Embryonic facial prominence (tissue), 1 donor: Measurements from ENCODE around the gene DISC1.

Experiments
- DNase-seq: peaks from one replicate; pipeline ENCODE4 v3.0.0-alpha.2; 2016; ENCODE audit errors: extremely low spot score

Gene DISC1

GRCh38 chr1:232040260-232040659 is 413.7 kb downstream of the DISC1 start:
- no peak for DNase-seq

- DNase-seq, result no peak
Observed at GRCh38 chr1:232044728-232045127, 418.1 kb downstream of the DISC1 start.

- no peak for DNase-seq
Observed at GRCh38 chr1:232045139-232045994, 418.8 kb downstream of the DISC1 start.

DNA sequence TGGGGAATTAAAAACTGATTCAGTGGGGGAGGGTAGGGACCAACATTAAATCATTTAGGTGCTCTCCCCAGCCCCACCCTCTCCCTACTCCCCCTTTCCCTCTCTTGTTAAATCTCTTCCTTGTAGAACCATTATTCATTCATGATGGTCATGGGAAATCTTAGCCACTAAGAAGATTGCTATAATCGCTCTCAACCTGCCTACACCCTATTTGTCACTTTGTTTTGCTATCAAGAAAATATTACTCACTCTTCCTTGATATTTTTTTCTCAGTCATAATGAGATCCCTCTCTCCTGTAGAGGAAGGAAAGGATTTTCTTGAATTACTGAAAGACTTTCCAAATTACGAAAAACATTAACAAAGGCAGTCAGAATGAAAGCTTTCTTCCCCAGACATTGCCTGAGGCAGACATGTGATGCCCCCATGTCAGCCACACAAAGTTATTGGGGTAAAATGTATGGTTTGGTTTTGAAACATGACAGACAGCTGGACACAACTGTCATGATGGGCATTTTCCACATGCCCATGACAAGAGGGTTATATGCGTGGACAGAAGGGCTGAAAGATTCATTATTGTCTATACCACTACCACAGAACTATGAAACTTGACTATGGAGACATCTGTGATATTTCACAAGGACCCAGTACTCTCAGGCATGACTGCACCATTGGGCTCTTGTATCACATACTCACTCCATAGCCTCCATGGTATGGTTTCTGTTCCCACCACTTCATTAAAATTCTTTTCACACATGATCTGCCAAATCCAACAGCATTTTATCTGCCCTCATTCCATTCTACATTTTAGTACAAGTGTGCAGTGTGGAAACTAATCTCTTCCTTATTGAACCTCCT is 420.1 kb downstream of the DISC1 start:
- DNase-seq, result no peak

DNA sequence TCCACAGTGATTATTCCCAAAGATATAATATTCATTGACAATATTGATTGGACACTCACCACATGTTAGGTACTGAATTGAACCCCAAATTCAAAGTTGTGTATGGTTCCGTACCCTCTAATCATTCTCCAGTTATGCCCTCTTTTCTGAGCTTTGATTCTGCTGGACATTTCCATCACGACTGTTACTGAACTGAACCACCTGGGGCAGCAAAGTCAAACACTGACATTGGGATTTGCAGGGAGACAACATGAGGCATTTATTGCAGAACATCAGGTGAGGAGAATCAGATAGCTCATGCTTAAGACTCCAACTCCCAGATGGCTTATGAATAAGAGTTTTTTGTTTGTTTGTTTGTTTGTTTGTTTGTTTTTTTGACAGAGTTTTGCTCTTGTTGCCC is 420.9 kb downstream of the DISC1 start:
- no peak for DNase-seq

GRCh38 chr1:232048481-232048880 is 421.9 kb downstream of the DISC1 start:
- no peak for DNase-seq

DNA sequence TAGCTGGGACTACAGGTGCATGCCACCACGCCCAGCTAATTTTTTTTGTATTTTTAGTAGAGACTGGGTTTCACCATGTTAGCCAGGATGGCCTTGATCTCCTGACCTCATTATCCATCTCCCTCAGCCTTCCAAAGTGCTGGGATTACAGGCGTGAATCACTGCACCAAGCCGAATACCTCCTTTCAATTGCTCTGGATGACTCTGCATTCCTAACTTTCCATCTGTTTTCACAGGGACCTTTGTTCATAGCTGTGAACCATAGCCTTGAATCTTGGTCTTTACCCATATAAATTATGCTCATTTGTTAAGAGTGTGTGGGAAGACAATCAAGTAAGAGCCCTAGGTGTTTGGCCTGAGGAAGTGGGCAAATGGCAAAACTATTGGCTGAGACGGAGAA is 422.7 kb downstream of the DISC1 start:
- DNase-seq, result no peak

DNA sequence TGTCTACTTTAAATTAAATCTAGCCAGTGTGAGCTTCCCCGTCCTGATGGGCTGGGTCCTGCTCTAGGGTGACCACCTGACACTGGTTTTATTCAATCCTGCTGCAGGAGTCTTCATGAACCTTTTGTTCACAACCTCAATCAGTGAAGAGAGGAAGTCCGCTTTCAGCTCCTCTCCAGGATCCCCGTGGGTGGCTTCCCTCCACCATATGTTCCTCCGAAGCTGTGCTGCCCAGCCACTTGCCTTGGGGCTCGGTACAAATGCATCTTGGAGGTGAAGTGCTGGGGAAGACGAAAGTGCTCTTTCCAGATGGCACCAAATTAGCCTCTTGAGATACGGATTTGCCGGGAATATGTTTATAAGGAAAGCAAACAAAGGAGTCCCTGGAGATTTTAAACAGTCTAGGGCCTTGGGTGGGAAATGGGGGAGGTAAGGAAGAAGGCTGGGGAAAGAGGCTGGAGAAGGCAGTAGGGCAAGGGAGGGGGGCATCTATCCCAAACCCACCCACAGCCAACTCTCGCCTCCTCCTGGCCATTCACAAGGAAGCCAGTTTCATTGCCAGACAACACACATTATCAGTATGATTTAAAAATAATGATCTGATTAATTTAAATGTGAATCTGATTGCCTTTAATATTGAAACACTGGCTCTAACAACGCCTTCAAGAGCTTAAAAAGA is 430.8 kb downstream of the DISC1 start:
- DNase-seq, result no peak

DNA sequence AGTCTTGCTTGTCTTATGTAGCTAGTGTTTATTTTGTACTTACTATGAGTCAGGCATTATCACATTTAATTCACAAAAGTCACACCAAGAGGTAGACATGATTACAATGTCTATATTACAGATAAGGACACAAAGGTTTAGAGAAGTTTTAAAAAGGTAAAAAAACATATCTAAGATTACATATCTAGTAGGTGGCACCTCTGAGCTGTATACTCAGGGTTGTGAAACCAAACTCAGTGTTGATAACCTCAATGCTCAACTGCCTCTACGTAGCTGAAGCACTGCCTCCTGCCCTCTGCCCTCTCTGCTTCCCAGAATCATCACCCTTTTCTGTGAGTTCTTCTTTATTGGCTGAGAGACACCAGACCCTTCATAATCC is 431.3 kb downstream of the DISC1 start:
- no peak for DNase-seq

DNA sequence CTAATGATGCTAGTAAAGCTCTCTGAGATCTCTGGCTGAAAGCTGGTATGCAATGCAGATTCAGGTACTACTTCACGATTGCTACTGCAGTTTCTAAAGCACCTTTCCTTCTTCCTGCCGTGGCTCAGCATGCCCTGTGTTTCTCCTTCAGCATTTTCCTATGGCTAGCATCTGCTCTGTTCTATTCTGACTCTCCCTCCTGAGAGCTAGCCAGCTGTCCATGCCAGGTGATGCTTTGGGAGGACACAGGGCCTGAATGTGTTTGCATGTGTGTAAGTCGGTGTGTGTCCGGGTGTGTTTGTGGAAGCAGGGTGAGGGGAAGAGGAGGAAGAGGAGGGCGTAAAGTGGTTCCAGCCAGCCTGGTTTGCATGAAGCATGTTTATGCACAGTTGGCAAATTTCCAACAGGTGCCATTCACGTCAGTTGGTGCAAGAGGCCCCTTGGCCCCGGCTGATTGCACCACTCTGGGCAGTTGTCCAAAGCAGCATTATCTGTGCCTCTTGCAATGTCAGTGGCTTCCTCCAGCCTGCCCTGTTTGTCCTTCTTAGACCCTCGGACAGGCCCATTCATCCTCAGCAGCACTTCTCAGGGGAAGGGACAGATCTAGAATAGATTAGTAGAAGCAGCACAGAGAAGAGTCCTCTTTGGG is 433.3 kb downstream of the DISC1 start:
- no peak for DNase-seq

DNA sequence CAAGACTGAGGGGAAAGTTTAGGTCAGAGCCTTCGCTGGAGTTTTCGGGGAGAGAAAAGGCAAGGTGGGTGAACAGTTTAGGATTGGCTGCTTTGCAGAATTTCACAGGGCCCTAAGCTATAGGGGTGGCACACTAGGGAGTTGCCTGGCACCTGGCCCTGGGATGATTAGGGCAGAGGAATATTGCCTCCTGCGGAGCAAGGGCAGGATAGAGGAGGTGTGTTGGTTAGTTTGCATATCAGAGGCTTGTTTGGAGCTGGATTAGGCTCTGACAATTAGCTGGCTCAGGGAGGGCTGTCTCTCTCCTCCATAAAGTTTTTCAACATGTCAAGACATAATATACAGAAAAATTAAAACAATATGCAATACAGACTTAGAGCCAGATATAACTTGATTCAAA is 436.4 kb downstream of the DISC1 start:
- DNase-seq, result no peak

GRCh38 chr1:232066521-232066920 is 439.9 kb downstream of the DISC1 start:
- no peak for DNase-seq

GRCh38 chr1:232074265-232074664 is 447.7 kb downstream of the DISC1 start:
- no peak for DNase-seq

- DNase-seq, result no peak
Observed at GRCh38 chr1:232077809-232078208, 451.2 kb downstream of the DISC1 start.

DNA sequence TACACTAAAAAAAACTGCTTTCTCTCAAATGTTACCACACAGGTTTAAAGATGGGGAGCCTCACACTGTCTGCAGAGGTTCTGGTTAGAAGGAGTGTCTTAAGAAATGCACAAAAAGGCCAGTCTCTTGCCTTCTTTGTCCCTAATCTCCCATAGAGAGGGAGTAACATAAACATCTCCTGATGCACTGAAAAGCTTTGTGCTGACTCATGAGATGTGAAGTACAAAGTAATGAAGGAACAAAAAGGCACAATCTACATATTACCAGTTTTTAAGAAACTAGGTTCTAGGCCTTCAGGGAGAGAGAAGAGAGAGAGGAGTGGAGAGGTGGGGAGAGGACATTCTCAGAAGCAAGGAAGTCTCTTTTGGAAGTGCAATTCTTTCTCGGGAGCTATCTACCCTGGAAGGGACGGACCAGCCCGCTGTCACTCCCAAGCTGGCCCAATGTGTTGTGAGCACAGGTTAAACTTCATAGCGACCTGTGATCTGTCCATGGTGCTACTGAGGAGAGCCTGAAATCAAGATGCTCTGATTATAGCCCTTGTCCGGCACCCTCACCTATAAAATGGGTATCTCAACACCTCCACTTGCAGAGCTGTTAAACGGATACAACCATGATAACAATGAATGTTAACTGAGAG is 458.1 kb downstream of the DISC1 start:
- no peak for DNase-seq

- DNase-seq, result no peak
Observed at GRCh38 chr1:232090816-232091215, 464.2 kb downstream of the DISC1 start.
